GM19438 (cell line): ENCODE results near the gene FOXP1.

Source experiments
- ATAC-seq: cut with Tn5 transposase; IDR thresholded peaks from one replicate; pipeline ENCODE4 v1.9.1; 2021; ENCODE audit warnings: low read depth; ENCODE audit not compliant: unreplicated experiment

FOXP1 gene

GRCh38 chr3:71512000-71512399, 71.5 kb downstream of the FOXP1 start:
- ATAC-seq = no peak

- ATAC-seq = no peak
Observed at GRCh38 chr3:71511446-71511845, 72.1 kb downstream of the FOXP1 start.

GRCh38 chr3:71511037-71511436, 72.5 kb downstream of the FOXP1 start:
- ATAC-seq = no peak

GRCh38 chr3:71510510-71510909, 73.0 kb downstream of the FOXP1 start:
- ATAC-seq = no peak

- no peak for ATAC-seq
Observed at GRCh38 chr3:71509066-71509465, 74.5 kb downstream of the FOXP1 start.

GRCh38 chr3:71505767-71506350, 77.7 kb downstream of the FOXP1 start:
- ATAC-seq = no peak

- no peak for ATAC-seq
Observed at GRCh38 chr3:71504250-71505036, 79.1 kb downstream of the FOXP1 start.

- ATAC-seq = no peak
Observed at GRCh38 chr3:71503525-71504249, 79.8 kb downstream of the FOXP1 start.

GRCh38 chr3:71502066-71502625, 81.4 kb downstream of the FOXP1 start:
- ATAC-seq = no peak

GRCh38 chr3:71500696-71501095, 82.8 kb downstream of the FOXP1 start:
- no peak for ATAC-seq

- no peak for ATAC-seq
Observed at GRCh38 chr3:71499227-71499876, 84.2 kb downstream of the FOXP1 start.

GRCh38 chr3:71498543-71498942, 85.0 kb downstream of the FOXP1 start:
- ATAC-seq = no peak

- no peak for ATAC-seq
Observed at GRCh38 chr3:71497971-71498444, 85.5 kb downstream of the FOXP1 start.

GRCh38 chr3:71497367-71497897, 86.1 kb downstream of the FOXP1 start:
- ATAC-seq = no peak

- no peak for ATAC-seq
Observed at GRCh38 chr3:71495708-71496472, 87.6 kb downstream of the FOXP1 start.

GRCh38 chr3:71494212-71494611, 89.3 kb downstream of the FOXP1 start:
- ATAC-seq = no peak

- ATAC-seq = no peak
Observed at GRCh38 chr3:71492974-71493771, 90.4 kb downstream of the FOXP1 start.

GRCh38 chr3:71492566-71492965, 91.0 kb downstream of the FOXP1 start:
- ATAC-seq = no peak
